Globus pallidus (tissue), 1 donor: ENCODE results near the gene CEP104.

Source experiments
- DNase-seq: peaks from one replicate; pipeline ENCODE4 v3.0.0-alpha.2; 2015; ENCODE audit warnings: low spot score

The CEP104 gene

GRCh38 chr1:3894626-3895278, 37.7 kb upstream of the CEP104 start:
- DNase-seq: no peak

- no peak for DNase-seq
These were observed 36.2 kb upstream of the CEP104 start for GRCh38 chr1:3893190-3893589.

- no peak for DNase-seq
These were observed 35.7 kb upstream of the CEP104 start for GRCh38 chr1:3892748-3893147.

GRCh38 chr1:3891329-3891865, 34.4 kb upstream of the CEP104 start:
- no peak for DNase-seq

GRCh38 chr1:3890389-3891328, 33.6 kb upstream of the CEP104 start:
- DNase-seq: peak; percentile 20

DNA sequence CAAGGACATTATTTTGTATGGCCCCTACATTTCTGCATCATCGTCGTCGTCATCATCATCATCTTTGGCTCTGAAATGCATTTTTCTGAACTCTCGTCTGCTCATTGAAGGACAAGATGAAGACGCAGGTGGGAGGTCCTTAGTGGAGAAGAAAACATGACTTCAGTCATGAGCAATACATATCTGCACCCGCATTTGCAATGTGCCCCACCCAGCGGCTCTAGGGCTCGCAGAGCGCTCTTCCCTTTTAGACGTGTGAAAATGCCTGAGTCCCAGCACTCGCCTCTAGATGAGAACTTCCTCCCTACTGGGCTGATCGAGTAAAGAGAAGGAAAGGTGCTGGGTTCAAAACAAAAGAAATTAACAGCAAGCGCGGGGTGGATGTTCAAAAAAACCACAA, 32.9 kb upstream of the CEP104 start:
- DNase-seq: no peak

- no peak for DNase-seq
These were observed 31.3 kb upstream of the CEP104 start for GRCh38 chr1:3888301-3888700.

GRCh38 chr1:3886691-3887090, 29.7 kb upstream of the CEP104 start:
- no peak for DNase-seq

- DNase-seq: no peak
These were observed 29.2 kb upstream of the CEP104 start for GRCh38 chr1:3886106-3886670.

GRCh38 chr1:3885611-3886010, 28.6 kb upstream of the CEP104 start:
- DNase-seq: no peak

DNA sequence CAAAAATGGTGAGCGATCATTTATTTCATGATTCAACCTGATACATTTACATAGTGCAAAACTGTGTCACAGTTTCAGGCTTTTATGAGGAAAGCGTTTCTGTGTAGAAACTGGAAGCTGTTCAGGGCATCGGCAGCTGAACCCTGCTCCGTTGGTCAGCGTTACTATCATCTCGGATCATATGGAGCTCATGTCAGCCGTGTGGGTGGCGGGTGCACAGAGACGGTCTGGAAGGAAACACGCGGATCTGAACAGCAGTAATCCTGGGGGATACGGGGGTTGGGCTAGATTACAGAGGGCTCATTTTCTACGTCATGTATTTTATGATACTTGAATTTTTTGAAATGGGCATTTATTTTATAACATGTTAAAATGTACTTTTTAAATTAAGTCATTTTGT, 28.0 kb upstream of the CEP104 start:
- DNase-seq: no peak

- no peak for DNase-seq
These were observed 26.3 kb upstream of the CEP104 start for GRCh38 chr1:3883194-3883925.

- no peak for DNase-seq
These were observed 24.1 kb upstream of the CEP104 start for GRCh38 chr1:3881193-3881480.

DNA sequence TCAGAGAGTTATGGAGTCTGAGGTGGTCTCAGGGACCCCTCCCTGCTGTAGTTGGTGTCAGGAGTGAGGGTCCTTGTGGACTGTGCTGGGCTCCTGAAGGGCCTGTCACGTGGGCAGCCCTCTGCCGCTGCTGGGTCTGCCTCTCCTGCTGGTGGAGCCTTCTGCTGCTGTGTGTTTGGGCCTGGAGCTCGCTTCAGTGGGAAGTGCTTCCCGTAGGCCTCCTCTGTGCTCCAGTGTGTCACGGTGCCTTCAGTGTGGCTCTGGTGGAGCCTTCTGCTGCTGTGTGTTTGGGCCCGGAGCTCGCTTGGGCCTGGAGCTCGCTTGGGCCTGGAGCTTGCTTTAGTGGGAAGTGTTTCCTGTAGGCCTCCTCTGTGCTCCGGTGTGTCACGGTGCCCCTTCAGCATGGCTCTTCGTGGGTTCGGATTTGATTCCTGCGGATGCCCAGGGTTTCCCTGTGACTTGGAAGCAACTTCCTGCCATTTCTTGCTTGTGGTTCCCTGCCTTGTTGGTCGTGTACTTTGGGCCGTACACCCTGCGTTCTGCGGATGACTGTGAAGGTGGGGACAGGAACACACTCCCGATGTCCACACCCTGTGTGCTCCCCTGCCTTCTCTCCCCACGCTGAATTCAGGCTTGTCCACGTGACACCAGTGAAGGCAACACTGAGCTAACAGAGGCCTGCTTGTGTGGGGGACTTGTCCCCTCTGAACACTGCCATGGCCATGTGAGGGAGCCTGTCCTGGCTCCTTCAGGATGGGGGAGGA, 23.6 kb upstream of the CEP104 start:
- DNase-seq: no peak

DNA sequence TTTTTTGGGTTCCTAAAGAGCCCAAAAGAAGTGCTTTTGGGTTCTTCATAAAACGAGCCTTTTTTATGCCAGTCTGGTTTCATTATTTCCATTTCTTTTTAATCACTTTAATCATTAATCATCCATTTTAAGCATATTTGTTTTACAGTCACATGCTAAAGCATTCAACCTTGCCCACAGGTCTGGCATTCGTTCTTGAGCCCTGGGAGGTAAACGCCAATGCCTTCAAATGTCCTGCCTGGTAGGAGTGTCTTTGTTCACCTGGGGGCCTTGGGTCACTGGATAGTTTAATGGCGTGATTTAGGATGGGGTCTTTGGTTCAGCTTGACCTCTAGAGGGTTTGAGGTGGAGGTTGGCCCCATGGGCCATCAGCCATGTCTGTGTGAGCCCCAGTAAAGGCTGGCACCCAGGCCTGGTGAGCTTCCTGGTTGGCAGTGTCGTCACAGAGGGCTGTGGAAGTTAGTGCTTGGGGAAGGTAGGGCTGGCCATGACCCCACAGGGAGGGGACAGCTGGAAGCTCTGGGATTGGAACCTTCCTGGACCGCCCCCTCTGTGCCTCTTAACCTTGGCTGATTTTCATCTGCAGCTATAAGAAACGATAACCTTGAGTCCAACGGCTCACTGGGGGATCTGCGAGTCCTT, 22.9 kb upstream of the CEP104 start:
- DNase-seq: no peak

GRCh38 chr1:3879099-3879498, 22.1 kb upstream of the CEP104 start:
- no peak for DNase-seq

GRCh38 chr1:3876716-3877115, 19.7 kb upstream of the CEP104 start:
- DNase-seq: no peak

DNA sequence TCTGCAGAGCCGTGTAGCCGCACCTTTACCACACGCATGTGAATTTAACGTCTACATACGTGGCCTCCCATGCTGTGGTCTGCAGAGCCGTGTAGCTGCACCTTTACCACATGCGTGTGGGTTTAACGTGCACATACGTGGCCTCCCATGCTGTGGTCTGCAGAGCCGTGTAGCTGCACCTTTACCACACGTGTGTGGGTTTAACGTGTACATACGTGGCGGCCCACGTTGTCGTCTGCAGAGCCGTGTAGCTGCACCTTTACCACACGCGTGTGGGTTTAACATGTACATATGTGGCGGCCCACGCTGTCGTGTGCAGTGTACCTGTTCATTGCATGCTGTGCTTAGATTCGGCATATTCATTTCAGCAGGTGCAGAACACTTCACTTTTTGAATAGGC, 17.7 kb upstream of the CEP104 start:
- DNase-seq: no peak

- DNase-seq: no peak
These were observed 15.5 kb upstream of the CEP104 start for GRCh38 chr1:3872546-3872945.

DNA sequence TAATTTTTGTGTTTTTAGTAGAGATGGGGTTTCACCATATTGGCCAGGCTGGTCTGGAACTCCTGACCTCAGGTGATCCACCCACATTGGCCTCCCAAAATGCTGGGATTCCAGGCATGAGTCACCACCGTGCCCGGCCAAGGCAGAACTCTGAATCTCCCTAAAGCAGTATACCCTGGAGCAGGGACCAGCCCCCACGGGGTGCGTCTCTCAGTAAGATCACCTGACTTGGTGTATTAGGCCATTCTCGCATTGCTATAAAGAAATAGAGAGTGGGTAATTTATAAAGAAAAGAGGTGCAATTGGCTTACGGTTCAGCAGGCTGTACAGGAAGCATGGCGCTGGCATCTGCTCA, 14.4 kb upstream of the CEP104 start:
- DNase-seq: no peak

DNA sequence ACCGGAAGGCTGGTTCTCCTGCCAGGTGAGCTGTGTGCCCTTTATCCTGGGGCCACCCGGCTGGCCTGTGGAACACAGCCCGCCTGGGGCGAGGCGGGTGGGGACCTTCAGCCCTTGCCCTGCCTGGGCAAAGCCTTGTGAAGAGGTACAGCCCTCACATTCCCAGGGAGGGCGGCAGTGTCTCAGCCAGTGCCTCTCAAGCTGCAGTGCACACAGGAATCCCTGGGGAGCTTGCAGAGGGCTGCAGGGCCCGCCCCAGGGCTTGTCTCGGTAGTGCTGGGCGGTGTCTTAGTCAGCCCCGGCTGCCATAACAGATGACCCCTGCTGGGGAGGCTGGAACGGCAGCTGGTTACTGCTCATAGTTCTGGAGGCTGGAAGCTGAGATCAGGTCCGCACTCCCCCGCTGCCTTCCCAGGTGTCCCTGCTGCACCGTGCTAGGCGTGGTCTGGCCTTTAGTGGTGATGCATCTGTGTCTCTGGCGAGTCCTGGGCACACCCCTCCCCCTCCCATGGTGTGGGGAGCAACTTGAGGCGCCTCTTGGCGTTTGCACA, 12.8 kb upstream of the CEP104 start:
- no peak for DNase-seq
